Panc1 (cell line): ENCODE measurements around the gene SPDEF.

ENCODE experiments used
- POLR2AphosphoS5 ChIP-seq: IDR thresholded peaks from 2 replicates; pipeline ENCODE4 v1.6.1; 2012; ENCODE audit warnings: mild to moderate bottlenecking, low read depth, low read length, moderate library complexity
- TCF7L2 ChIP-seq: IDR thresholded peaks from 2 replicates; pipeline ENCODE4 v1.6.1; 2011; ENCODE audit warnings: mild to moderate bottlenecking, low read depth, low read length, inconsistent platforms
- TF ChIP-seq, protein P1 (sequence below): fragments of 450-650 bp; IDR thresholded peaks from 2 replicates; pipeline ENCODE4 v1.5.1; 2017; ENCODE audit warnings: mild to moderate bottlenecking
- TF ChIP-seq, protein P2 (sequence below), 2 experiments: IDR thresholded peaks; 2 replicates each; pipeline ENCODE4 v1.6.1; 2011 to 2012; ENCODE audit warnings: low read depth in 2 of 2, control low read depth in 1 of 2, low read length in 1 of 2, mild to moderate bottlenecking in 1 of 2, moderate library complexity in 1 of 2; ENCODE audit not compliant: insufficient read depth in 1 of 2

DNA sequence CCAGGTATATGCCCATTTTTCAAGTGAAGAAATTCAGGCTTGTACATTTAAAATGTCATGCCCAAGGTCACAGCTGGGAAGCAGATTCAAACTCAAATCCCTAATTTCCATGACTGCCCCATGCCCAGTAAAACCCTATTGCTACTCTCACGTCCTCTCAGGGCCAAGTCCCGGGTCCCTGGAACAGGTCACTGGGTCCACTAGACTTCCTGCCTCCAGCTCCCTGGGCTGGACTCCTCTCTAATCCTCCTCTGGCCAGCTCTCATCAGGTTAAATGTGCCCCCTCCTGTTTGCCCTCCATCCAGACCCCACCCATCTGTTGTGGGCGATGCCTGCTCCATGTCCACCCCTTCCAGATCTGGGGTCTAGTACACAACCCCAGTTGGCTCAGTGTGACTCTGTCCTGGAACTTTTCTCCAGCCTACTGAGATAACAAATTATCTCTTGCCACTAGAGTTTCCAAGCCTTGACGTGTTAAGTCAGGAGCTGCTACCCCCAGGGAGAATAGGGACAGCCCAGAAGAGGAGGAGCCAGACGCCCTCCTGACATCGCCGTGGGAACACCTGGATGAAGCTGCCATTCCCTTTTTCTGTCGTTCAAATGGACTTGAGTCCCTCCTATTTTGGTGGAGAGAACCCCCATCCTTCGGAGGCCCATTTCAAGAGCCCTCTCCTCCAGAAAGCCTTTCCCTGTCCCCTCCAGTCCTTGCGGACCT is 3.7 kb upstream of the SPDEF start:
- TF ChIP-seq, protein P1, sequence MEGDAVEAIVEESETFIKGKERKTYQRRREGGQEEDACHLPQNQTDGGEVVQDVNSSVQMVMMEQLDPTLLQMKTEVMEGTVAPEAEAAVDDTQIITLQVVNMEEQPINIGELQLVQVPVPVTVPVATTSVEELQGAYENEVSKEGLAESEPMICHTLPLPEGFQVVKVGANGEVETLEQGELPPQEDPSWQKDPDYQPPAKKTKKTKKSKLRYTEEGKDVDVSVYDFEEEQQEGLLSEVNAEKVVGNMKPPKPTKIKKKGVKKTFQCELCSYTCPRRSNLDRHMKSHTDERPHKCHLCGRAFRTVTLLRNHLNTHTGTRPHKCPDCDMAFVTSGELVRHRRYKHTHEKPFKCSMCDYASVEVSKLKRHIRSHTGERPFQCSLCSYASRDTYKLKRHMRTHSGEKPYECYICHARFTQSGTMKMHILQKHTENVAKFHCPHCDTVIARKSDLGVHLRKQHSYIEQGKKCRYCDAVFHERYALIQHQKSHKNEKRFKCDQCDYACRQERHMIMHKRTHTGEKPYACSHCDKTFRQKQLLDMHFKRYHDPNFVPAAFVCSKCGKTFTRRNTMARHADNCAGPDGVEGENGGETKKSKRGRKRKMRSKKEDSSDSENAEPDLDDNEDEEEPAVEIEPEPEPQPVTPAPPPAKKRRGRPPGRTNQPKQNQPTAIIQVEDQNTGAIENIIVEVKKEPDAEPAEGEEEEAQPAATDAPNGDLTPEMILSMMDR: no peak
- TF ChIP-seq, protein P2, sequence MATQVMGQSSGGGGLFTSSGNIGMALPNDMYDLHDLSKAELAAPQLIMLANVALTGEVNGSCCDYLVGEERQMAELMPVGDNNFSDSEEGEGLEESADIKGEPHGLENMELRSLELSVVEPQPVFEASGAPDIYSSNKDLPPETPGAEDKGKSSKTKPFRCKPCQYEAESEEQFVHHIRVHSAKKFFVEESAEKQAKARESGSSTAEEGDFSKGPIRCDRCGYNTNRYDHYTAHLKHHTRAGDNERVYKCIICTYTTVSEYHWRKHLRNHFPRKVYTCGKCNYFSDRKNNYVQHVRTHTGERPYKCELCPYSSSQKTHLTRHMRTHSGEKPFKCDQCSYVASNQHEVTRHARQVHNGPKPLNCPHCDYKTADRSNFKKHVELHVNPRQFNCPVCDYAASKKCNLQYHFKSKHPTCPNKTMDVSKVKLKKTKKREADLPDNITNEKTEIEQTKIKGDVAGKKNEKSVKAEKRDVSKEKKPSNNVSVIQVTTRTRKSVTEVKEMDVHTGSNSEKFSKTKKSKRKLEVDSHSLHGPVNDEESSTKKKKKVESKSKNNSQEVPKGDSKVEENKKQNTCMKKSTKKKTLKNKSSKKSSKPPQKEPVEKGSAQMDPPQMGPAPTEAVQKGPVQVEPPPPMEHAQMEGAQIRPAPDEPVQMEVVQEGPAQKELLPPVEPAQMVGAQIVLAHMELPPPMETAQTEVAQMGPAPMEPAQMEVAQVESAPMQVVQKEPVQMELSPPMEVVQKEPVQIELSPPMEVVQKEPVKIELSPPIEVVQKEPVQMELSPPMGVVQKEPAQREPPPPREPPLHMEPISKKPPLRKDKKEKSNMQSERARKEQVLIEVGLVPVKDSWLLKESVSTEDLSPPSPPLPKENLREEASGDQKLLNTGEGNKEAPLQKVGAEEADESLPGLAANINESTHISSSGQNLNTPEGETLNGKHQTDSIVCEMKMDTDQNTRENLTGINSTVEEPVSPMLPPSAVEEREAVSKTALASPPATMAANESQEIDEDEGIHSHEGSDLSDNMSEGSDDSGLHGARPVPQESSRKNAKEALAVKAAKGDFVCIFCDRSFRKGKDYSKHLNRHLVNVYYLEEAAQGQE (IDR thresholded peaks at IDR 0.05; ENCODE audit: insufficient read depth in 1 of 2, low read depth in 2 of 2, low read length in 1 of 2): no peak
- TF ChIP-seq POLR2AphosphoS5: no peak
- no peak for TF ChIP-seq TCF7L2
